DOHH2 (cell line): ENCODE results near the gene BMERB1.

Source experiments
- H3F3A ChIP-seq: fragments of 200-600 bp; sonication (generic), shearing (Covaris generic); 2 replicates; pipeline ENCODE4 v1.6.0; 2016; ENCODE audit warnings: antibody characterized with exemption, mild to moderate bottlenecking; ENCODE audit not compliant: control insufficient read depth, insufficient read depth
- H3K27ac ChIP-seq: fragments of 200-600 bp; sonication (generic); 2 replicates; pipeline ENCODE4 v1.5.1; 2014; ENCODE audit warnings: low read depth, mild to moderate bottlenecking, low read length, moderate library complexity
- H3K27me3 ChIP-seq: fragments of 200-600 bp; sonication (generic); 2 replicates; pipeline ENCODE4 v1.6.1; 2014; ENCODE audit warnings: mild to moderate bottlenecking, low read length, mixed read lengths; ENCODE audit not compliant: control insufficient read depth
- H3K36me3 ChIP-seq: fragments of 200-600 bp; sonication (generic); 2 replicates; pipeline ENCODE4 v1.6.1; 2014; ENCODE audit warnings: mild to moderate bottlenecking, low read length, moderate library complexity, mixed read lengths; ENCODE audit not compliant: control insufficient read depth
- H3K4me1 ChIP-seq: fragments of 200-600 bp; sonication (generic); 2 replicates; pipeline ENCODE4 v1.6.1; 2014; ENCODE audit warnings: mild to moderate bottlenecking, low read length, mixed read lengths; ENCODE audit not compliant: control insufficient read depth
- H3K4me2 ChIP-seq: fragments of 200-600 bp; sonication (generic); 2 replicates; pipeline ENCODE4 v1.6.0; 2014; ENCODE audit warnings: mild to moderate bottlenecking, low read length, moderate library complexity
- H3K4me3 ChIP-seq: fragments of 200-600 bp; sonication (generic); 2 replicates; pipeline ENCODE4 v1.5.1; 2014; ENCODE audit warnings: mild to moderate bottlenecking, low read length, mixed read lengths
- H3K79me2 ChIP-seq: fragments of 200-600 bp; sonication (generic); 2 replicates; pipeline ENCODE4 v1.6.1; 2014; ENCODE audit warnings: mild to moderate bottlenecking, low read length, mixed read lengths; ENCODE audit not compliant: control insufficient read depth
- H3K9me2 ChIP-seq: fragments of 200-600 bp; sonication (generic); replicated peaks from 2 replicates; pipeline ENCODE4 v1.6.1; 2014; ENCODE audit warnings: mild to moderate bottlenecking, low read length, mixed read lengths; ENCODE audit not compliant: control insufficient read depth
- H3K9me3 ChIP-seq: fragments of 200-600 bp; sonication (generic); 2 replicates; pipeline ENCODE4 v1.6.1; 2014; ENCODE audit warnings: antibody characterized with exemption, low read length, mixed read lengths; ENCODE audit not compliant: control insufficient read depth, insufficient read depth
- H4K20me1 ChIP-seq: fragments of 200-600 bp; sonication (generic); 2 replicates; pipeline ENCODE4 v1.6.0; 2014; ENCODE audit warnings: low read depth, mild to moderate bottlenecking, antibody characterized with exemption, low read length, moderate library complexity; ENCODE audit not compliant: control insufficient read depth, insufficient read depth
- EZH2phosphoT487 ChIP-seq: fragments of 200-600 bp; sonication (generic); IDR thresholded peaks from 2 replicates; pipeline ENCODE4 v1.6.1; 2017; ENCODE audit warnings: borderline replicate concordance, mild to moderate bottlenecking, antibody characterized with exemption, low read length, moderate library complexity, mixed read lengths
- TF ChIP-seq, protein P1 (sequence below): fragments of 200-600 bp; sonication (generic); IDR thresholded peaks from one replicate; pipeline ENCODE4 v1.5.1; 2014; ENCODE audit warnings: antibody characterized with exemption, mild to moderate bottlenecking, low read depth, low read length; ENCODE audit not compliant: poor library complexity, severe bottlenecking

Gene BMERB1

DNA sequence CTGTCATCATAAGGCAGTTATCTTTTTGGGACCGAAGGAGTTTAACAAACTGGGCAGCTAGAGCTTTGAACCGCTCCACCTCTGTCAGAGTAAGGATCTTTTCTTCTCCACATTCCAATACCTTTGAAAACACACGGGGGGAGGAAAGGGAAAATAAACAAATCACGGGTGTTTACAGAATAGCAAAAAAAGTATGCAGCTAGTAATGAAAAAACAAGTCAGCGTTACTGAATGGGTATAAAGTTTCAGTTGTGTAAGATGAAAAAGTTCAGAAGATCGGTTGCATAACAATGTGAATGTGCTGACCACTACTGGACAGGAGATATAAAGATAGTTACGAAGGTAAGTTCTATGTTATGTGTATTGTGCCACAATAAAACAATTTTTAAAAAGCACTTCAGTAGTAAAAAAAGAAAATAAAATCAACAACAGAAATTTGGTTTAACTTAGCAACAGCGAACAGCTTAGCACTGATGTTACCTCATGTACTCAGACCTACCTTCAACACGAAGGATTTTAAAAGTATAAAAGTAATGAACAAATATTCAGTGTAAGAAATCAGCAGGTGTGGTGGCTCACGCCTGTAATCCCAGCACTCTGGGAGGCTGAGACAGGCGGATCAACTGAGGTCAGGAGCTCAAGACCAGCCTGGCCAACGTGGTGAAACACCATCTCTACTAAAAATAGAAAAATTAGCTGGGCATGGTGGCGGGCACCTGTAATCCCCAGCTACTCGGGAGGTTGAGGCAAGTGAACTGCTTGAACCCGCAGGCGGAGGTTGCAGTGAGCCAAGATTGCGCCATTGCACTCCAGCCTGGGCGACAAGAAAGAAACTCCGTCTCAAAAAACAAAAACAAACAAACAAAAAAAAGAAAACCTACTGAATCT lies 174.3 kb downstream of the BMERB1 start:
- Histone ChIP-seq H3K36me3 (peaks cover 93% of the 10 kb centered on the region), H3K9me2 (no peaks in the 10 kb centered on the region), H3K79me2 (no peaks in the 10 kb centered on the region), H4K20me1 (no peaks in the 10 kb centered on the region), H3K27ac (no peak overlapping the region), H3K4me3 (no peak overlapping the region), H3K4me1 (no peaks in the 10 kb centered on the region), H3F3A (no peaks in the 10 kb centered on the region), H3K4me2 (no peak overlapping the region), H3K9me3 (no peaks in the 10 kb centered on the region), H3K27me3 (no peaks in the 10 kb centered on the region)
- TF ChIP-seq, protein P1, sequence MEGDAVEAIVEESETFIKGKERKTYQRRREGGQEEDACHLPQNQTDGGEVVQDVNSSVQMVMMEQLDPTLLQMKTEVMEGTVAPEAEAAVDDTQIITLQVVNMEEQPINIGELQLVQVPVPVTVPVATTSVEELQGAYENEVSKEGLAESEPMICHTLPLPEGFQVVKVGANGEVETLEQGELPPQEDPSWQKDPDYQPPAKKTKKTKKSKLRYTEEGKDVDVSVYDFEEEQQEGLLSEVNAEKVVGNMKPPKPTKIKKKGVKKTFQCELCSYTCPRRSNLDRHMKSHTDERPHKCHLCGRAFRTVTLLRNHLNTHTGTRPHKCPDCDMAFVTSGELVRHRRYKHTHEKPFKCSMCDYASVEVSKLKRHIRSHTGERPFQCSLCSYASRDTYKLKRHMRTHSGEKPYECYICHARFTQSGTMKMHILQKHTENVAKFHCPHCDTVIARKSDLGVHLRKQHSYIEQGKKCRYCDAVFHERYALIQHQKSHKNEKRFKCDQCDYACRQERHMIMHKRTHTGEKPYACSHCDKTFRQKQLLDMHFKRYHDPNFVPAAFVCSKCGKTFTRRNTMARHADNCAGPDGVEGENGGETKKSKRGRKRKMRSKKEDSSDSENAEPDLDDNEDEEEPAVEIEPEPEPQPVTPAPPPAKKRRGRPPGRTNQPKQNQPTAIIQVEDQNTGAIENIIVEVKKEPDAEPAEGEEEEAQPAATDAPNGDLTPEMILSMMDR, result no peak
- TF ChIP-seq EZH2phosphoT487, result no peak

DNA sequence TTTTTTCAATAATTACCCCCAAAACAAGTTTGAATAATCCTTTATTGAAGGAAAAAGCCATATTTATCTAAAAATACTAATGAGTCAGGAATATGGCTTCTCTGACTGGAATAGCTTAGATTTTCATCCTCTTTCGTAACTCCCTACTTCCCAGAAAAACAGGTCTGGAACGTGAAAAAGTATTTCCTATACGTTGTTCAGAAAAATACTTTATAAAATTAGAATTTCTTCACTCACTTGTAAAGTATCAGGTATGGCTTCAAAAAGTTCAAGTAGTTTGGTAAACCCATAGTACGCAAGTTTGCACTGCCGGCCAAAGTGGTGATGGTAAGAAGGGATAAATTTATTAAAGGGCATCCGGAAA lies 174.9 kb downstream of the BMERB1 start:
- Histone ChIP-seq H3K9me3 (no peaks in the 10 kb centered on the region), H3K4me2 (no peak overlapping the region), H3K9me2 (no peaks in the 10 kb centered on the region), H3F3A (no peaks in the 10 kb centered on the region), H3K4me1 (no peaks in the 10 kb centered on the region), H3K27me3 (no peaks in the 10 kb centered on the region), H3K27ac (no peak overlapping the region), H3K36me3 (peaks cover 92% of the 10 kb centered on the region), H3K4me3 (no peak overlapping the region), H3K79me2 (no peaks in the 10 kb centered on the region), H4K20me1 (no peaks in the 10 kb centered on the region)
- TF ChIP-seq, protein P1, result no peak
- TF ChIP-seq EZH2phosphoT487, result no peak

DNA sequence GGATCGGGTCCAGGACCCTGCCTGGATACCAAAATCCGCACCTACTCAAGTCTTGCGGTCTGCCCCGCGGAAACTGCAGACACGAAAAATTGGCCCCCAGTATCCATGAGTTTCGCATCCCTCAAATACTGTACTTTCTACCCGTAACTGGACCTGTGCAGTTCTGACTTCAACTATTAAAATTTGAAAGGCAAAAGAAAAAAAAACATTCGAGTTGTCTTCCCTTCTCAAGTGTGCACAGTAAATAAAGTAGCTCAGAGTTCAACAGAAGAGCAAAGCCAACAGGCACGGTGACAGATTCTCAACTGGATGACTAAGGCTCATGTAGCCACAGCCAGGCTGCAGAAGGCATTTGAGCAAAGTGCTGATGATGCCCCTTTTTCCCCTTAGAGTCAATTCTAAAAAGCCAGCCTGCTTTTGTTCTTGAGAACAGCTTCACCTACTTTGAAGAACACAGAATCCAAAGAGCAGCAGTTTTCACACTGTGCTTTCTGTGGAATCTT lies 176.0 kb downstream of the BMERB1 start:
- H3K4me2 ChIP-seq, result no peak overlapping the region
- no peaks in the 10 kb centered on the region for H3F3A ChIP-seq
- no peak overlapping the region for H3K27ac ChIP-seq
- H3K27me3 ChIP-seq, result no peaks in the 10 kb centered on the region
- H3K9me2 ChIP-seq, result no peaks in the 10 kb centered on the region
- no peaks in the 10 kb centered on the region for H3K79me2 ChIP-seq
- TF ChIP-seq, protein P1, result no peak
- no peak for TF ChIP-seq EZH2phosphoT487
- H3K36me3 ChIP-seq, result peaks cover 85% of the 10 kb centered on the region
- H3K4me1 ChIP-seq, result no peaks in the 10 kb centered on the region
- no peaks in the 10 kb centered on the region for H3K9me3 ChIP-seq
- H4K20me1 ChIP-seq, result no peaks in the 10 kb centered on the region
- no peak overlapping the region for H3K4me3 ChIP-seq
